Pancreas (tissue), 10 donors: ENCODE results near the gene DIO2. TPM values are rescaled to one million over a fixed set of nuclear protein-coding genes. Genes with fewer than 3 reads are reported as not detected.

ENCODE experiments used
- ATAC-seq, 4 donors: fragments of 200-7000 bp; cut with Tn5 transposase; one replicate each; pipeline versions ENCODE4 v1.8.0 to v1.9.1; 2020; ENCODE audit warnings: mild to moderate bottlenecking in 4 of 4, moderate library complexity in 4 of 4
- DNase-seq, 6 donors: peaks; one replicate each; pipeline ENCODE4 v3.0.0-alpha.2; 2020
- FAIRE-seq: peaks from 2 replicates; lab custom pipeline; 2012; peaks lifted over from hg19 to GRCh38; lab: Jason Lieb, UNC
- H3K27ac ChIP-seq, 4 donors: fragments of 200-600 bp; sonication (generic); 1 replicate in 3 of 4; 2 replicates in 1 of 4; pipeline versions ENCODE4 v1.5.0 to v1.8.0; 2020
- H3K27me3 ChIP-seq, 4 donors: fragments of 200-600 bp; one replicate each; pipeline ENCODE4 v1.8.0; 2021
- H3K36me3 ChIP-seq, 3 donors: fragments of 200-600 bp; sonication (generic) in 1 of 3; one replicate each; pipeline versions ENCODE4 v1.5.0 to v1.8.0; 2020 to 2021
- H3K4me1 ChIP-seq, 3 donors: fragments of 200-600 bp; one replicate each; pipeline ENCODE4 v1.8.0; 2021
- H3K4me3 ChIP-seq, 4 donors: fragments of 200-600 bp; sonication (generic) in 2 of 4; one replicate each; pipeline versions ENCODE4 v1.5.0 to v1.8.0; 2020 to 2021
- H3K9me3 ChIP-seq, 4 donors: fragments of 200-600 bp; one replicate each; pipeline ENCODE4 v1.8.0; 2021
- WGBS, 2 donors: extraction: QIAGEN DNeasy Blood & Tissue Kit; methylation state at CpG; one replicate each; pipeline ENCODE4 v1.1.7; 2013; 5-methylcytosine and 5-hydroxymethylcytosine counted together
- intact Hi-C, 3 donors: fragments of 100-400 bp; cut with DNase I; formaldehyde crosslinking; loops; one replicate each; pipeline versions ENCODE4 v1.11.1 to v1.14.2; 2022
- polyA plus RNA-seq, 2 donors: library from polyadenylated mRNA; stranded (reverse); fragments of 200-250 nt; gene quantifications; one replicate each; pipeline ENCODE4 v1.2.3, GENCODE V29; 2013
- total RNA-seq, 6 donors: library from RNA; stranded (reverse); fragmentation: NEBNext Ultra II Directional in 4 of 6; extraction: Animal tissue kit (Norgen Biotek cat#: 25700) in 4 of 6; gene quantifications; one replicate each; pipeline versions ENCODE4 v1.2.1 to v1.2.4, GENCODE V29; 2021 to 2023
- TF ChIP-seq, protein P1 (sequence below), 4 donors: fragments of 200-600 bp; sonication (generic) in 3 of 4; IDR thresholded peaks; one replicate each; pipeline versions ENCODE4 v1.5.0 to v1.8.0; 2021; ENCODE audit warnings: antibody characterized with exemption in 4 of 4
- donor health status: healthy with polysubstance abuse.
- donor health status: DM: no; HTN: no; CAD: no; lungs with moderate emphysema.
- donor health status: DM: no; HTN: no; CAD: no.
- donor health status: control.
- donor health status: control.
- donor health status: Bipolar disorder and iron deficiency.
- donor health status: DM: yes; HTN: yes; CAD: no.
- donor health status: DM: no; HTN: no; CAD: no.
- donor health status: DM: no; HTN: no; CAD: no.
- donor health status: DM: yes; HTN: yes; CAD: no.

DIO2 gene
- total and polyA plus RNA-seq, 8 donors, result 0.08 to 3.8 (median 0.42) TPM

- H3K9me3 ChIP-seq, result no peaks in the 10 kb centered on the region
- no peaks in the 10 kb centered on the region for H3K4me1 ChIP-seq
- intact Hi-C loops, result no loop called here
- no peak overlapping the region for H3K27ac ChIP-seq
- H3K4me3 ChIP-seq, result no peak overlapping the region
- no peaks in the 10 kb centered on the region for H3K36me3 ChIP-seq
- FAIRE-seq (no peak), DNase-seq (no peak), ATAC-seq (no peak)
- H3K27me3 ChIP-seq, result no peaks in the 10 kb centered on the region
- TF ChIP-seq, protein P1, sequence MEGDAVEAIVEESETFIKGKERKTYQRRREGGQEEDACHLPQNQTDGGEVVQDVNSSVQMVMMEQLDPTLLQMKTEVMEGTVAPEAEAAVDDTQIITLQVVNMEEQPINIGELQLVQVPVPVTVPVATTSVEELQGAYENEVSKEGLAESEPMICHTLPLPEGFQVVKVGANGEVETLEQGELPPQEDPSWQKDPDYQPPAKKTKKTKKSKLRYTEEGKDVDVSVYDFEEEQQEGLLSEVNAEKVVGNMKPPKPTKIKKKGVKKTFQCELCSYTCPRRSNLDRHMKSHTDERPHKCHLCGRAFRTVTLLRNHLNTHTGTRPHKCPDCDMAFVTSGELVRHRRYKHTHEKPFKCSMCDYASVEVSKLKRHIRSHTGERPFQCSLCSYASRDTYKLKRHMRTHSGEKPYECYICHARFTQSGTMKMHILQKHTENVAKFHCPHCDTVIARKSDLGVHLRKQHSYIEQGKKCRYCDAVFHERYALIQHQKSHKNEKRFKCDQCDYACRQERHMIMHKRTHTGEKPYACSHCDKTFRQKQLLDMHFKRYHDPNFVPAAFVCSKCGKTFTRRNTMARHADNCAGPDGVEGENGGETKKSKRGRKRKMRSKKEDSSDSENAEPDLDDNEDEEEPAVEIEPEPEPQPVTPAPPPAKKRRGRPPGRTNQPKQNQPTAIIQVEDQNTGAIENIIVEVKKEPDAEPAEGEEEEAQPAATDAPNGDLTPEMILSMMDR (IDR thresholded peaks at IDR 0.05), result no peak
- 74 to 78% methylated on average over 1 of the region's 1 CpG for WGBS, 2 donors
These were observed 58.5 kb downstream of the DIO2 start for GRCh38 chr14:80152763-80153162.

DNA sequence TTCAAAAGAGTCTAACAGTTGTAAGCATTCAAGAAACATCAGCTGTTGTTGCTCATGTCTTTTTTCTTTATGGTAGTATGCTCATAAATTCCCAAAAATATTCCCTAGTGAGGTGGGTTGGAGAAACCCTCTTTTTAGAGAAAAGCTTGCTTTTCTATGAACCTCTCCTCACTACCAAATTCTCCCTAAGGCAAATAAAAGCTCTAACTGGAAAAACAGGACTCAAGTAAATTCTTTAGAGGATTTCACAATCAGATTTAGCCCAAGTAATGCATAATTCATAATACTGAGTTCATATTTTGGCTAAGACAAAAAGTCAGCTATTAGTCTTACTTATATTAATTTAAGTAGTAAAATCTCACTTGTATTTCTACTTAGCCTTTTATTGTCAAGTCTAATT, 59.1 kb downstream of the DIO2 start:
- Histone ChIP-seq H3K27ac (no peak overlapping the region), H3K36me3 (no peaks in the 10 kb centered on the region), H3K4me3 (no peak overlapping the region), H3K9me3 (no peaks in the 10 kb centered on the region), H3K27me3 (no peaks in the 10 kb centered on the region), H3K4me1 (no peaks in the 10 kb centered on the region)
- no peak for ATAC-seq
- DNase-seq, result no peak
- TF ChIP-seq, protein P1 (IDR thresholded peaks at IDR 0.05), result no peak
- no peak for FAIRE-seq
- intact Hi-C loops, result no loop called here

DNA sequence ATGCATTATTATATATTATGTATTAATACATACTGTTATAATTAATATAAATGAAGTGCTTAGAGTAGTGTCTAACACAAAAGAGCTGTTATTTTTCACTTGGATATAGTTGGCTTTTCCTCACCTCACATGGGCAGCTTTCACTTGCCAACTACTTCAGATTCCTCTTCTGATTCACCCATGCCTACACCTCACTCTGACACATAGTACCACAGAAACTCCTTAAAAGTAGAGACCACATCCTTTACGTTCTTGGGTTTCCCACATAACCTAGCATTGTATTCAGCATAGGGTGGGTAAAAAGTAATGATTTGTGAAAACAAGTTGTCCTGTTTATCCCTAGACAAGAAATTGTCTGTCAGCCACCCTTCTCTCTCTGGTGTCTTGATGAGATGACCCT, 61.0 kb downstream of the DIO2 start:
- Histone ChIP-seq H3K4me3 (no peak overlapping the region), H3K27ac (no peak overlapping the region), H3K27me3 (no peaks in the 10 kb centered on the region), H3K9me3 (no peaks in the 10 kb centered on the region), H3K4me1 (no peaks in the 10 kb centered on the region), H3K36me3 (no peaks in the 10 kb centered on the region)
- FAIRE-seq (no peak), DNase-seq (no peak), ATAC-seq (no peak)
- TF ChIP-seq, protein P1 (IDR thresholded peaks at IDR 0.05), result no peak
- intact Hi-C loops, result no loop called here
- 79 to 80% methylated on average over 1 of the region's 1 CpG for WGBS, 2 donors
